Choroid plexus epithelial cell (primary cell): ENCODE results near the gene MPST.

Experiments
- DNase-seq: peaks from one replicate; pipeline ENCODE4 v3.0.0-alpha.2; 2010; ENCODE audit warnings: low read depth
- H3K4me3 ChIP-seq: 2 replicates; pipeline ENCODE4 v1.5.1; 2011; ENCODE audit warnings: low read depth, mild to moderate bottlenecking, control low read depth, low read length, moderate library complexity
- TF ChIP-seq, protein P1 (sequence below): conservative IDR thresholded peaks from 2 replicates; pipeline ENCODE4 v1.5.1; 2011; ENCODE audit warnings: low read depth, mild to moderate bottlenecking, control low read depth, inconsistent platforms, low read length, moderate library complexity

Gene MPST

DNA sequence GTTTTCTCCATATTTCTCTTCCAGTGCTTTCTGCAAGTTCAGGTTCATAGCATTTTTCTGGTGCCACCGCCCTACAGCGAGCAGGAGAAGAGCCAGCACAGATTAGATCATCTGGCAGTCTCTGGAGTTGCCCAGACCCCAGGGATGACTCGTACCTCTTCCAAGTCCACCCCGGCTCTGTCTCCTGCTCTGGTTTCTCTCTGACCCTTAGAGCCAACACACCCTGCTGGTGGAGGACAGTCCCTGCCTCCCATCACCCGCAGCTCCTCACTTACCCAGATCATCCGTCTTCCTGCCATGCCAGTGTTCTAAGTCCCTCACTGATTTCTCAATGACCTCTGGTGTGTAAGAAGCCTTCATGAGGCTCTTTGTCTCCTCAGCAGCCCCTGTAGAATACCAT is 28.3 kb upstream of the MPST start:
- TF ChIP-seq, protein P1, sequence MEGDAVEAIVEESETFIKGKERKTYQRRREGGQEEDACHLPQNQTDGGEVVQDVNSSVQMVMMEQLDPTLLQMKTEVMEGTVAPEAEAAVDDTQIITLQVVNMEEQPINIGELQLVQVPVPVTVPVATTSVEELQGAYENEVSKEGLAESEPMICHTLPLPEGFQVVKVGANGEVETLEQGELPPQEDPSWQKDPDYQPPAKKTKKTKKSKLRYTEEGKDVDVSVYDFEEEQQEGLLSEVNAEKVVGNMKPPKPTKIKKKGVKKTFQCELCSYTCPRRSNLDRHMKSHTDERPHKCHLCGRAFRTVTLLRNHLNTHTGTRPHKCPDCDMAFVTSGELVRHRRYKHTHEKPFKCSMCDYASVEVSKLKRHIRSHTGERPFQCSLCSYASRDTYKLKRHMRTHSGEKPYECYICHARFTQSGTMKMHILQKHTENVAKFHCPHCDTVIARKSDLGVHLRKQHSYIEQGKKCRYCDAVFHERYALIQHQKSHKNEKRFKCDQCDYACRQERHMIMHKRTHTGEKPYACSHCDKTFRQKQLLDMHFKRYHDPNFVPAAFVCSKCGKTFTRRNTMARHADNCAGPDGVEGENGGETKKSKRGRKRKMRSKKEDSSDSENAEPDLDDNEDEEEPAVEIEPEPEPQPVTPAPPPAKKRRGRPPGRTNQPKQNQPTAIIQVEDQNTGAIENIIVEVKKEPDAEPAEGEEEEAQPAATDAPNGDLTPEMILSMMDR, result no peak
- no peak for DNase-seq
- H3K4me3 ChIP-seq, result no peak overlapping the region

DNA sequence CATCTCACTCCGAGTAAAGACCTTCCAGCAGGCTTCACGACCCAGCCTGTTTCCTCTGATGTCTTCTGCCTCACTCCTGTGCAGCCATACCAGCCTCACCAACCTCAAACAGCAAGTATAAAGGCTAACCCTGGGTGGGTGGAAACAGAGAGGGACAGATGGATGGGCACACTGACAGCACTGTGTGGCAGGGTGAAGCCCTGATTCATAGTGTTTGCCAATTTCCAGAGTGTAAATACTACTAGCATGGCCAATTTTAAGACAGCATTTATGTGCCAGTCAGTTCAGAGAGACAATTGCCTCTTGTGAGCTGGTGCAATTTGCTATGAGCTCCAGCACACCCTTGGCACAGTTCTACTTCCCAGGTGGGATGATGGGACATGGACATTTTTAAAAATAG is 21.8 kb upstream of the MPST start:
- no peak overlapping the region for H3K4me3 ChIP-seq
- TF ChIP-seq, protein P1, result no peak
- DNase-seq, result no peak

DNA sequence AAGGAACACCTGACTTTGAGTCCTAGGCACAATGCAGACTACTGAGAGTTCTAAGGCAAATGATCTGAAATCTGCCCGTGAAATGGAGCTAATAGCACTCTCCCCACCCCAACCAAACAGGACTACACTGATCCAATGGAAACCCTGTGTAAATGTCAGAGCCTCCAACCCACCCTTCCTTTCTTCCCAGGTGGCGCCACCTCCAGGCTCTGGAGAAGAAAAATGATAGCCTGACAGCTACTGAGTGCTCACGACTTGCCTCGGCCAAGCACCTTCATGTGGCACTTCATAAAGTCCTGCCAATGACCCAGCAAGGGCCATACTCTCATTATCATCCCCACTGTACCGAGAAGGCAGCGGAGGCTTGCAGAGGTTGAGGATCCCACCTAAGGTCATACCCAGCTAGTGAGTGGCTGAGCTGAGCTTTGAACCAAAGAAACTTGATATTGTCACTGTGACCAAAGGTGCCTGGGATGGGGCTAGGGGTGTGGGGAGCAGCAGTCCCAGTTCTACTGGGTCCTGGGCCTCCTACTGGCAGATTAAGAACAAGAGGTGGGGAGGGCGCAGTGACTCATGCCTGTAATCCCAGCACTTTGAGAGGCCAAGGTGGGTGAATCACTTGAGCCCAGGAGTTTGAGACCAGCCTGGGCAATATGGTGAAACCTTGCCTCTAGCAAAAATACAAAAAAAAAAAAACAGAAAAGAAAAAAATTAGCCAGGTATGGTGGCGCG is 20.8 kb upstream of the MPST start:
- no peak overlapping the region for H3K4me3 ChIP-seq
- peak; percentile 33 for DNase-seq
- TF ChIP-seq, protein P1, result peak; percentile 24

DNA sequence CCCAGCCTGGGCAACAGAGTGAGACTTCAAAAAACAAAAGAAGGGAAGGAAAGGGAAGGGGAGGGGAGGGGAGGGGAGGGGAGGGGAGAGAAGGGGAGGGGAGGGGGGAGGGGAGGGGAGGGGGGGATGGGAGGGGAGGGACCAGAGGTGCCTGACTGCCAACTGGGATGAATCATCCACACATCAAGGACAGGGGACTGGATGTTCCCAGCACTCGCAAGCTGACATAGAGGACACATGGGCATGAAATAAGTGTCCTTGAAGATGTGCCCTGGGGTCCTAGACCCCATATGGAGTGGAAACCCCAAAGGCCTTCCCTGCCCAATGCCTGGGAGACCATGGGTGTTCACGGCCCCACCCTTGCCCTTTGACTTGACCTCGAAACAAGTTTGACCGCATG is 20.1 kb upstream of the MPST start:
- no peak for DNase-seq
- TF ChIP-seq, protein P1, result no peak
- H3K4me3 ChIP-seq, result no peak overlapping the region

DNA sequence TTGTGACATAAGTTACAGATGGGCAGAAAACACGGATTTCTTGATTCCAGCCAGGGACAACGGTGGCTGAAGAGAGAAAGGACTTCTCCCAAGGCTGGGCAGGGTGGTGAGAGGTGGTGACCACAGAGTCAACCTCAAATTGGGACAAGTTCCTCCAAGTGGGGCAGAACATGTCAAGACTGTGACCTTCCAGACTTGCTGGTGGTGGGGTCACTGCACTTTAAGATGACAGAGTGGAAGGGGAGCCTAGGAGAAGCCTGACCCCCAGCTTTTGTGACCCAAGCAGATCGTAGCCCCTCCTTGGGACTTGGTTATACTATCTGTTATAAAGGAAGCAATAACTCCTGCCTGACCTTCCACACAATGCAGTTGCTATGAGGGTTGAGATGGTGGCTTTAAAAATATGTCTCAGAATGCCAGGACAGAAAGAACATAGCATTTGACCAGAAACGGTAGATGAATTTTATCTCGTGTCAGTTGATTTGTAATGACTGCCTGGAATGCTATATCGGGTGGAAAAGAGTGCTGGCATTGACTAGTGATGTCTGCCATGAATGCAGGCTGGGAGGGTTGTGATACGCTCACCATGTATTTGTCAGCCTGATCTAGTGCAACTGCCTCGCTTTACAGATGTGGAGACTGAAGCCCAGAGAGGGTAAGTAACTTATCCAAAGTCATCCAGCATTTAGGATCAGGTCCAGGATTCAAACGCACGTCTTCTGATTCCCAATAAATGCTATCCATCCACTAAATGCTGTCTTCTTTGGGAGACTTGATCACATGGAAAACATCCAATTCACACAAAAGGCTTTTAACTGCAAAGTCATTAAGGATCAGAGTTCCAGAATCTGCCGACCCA is 18.6 kb upstream of the MPST start:
- no peak for DNase-seq
- no peak overlapping the region for H3K4me3 ChIP-seq
- TF ChIP-seq, protein P1, result no peak

DNA sequence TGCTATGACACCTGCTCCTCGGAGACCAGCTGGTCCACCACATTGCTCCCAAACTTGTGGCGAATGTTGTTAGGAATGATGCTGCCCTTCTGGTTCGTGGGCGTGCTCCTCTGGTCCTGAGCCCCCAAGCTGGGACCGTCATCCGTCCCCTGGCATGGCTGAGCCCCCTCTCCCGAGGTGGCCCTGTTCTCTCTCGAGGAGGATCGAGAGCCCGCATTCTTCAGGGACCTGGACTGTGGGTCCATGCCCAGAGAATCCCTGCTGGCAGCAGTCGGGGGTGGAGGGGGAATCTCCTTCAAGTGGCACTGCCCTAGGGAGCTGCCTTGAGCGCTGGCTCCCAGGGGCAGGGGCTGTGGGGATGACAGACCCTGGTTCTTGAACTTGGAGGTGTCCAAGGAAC is 17.7 kb upstream of the MPST start:
- no peak overlapping the region for H3K4me3 ChIP-seq
- no peak for DNase-seq
- TF ChIP-seq, protein P1, result no peak
